H1 (cell line): ENCODE data around the gene ASGR1. TPM values are rescaled to one million over a fixed set of nuclear protein-coding genes. Genes with fewer than 3 reads are reported as not detected.

ENCODE experiments used
- CBX8 ChIP-seq: fragments of 300-800, 300-1000 bp; sonication (generic); IDR thresholded peaks from 2 replicates; pipeline ENCODE4 v1.7.1; 2016; ENCODE audit warnings: low read depth, low read length, borderline replicate concordance
- CHD1 ChIP-seq: IDR thresholded peaks from 2 replicates; pipeline ENCODE4 v1.6.1; 2012; ENCODE audit warnings: low read depth, low read length, improper control_type of control experiment
- POLR2A ChIP-seq, 2 experiments: IDR thresholded peaks; 1 replicate in 1 of 2; 2 replicates in 1 of 2; pipeline ENCODE4 v1.6.1; 2011; ENCODE audit warnings: low read depth in 2 of 2, low read length in 2 of 2, mild to moderate bottlenecking in 2 of 2; ENCODE audit errors: control extremely low read depth in 1 of 2
- POLR2AphosphoS5 ChIP-seq: IDR thresholded peaks from 2 replicates; pipeline ENCODE4 v1.6.1; 2011; ENCODE audit warnings: low read depth, low read length
- SAP30 ChIP-seq: fragments of 300-600 bp; sonication (generic); IDR thresholded peaks from 2 replicates; pipeline ENCODE4 v1.7.1; 2012; ENCODE audit warnings: low read length, moderate library complexity, mild to moderate bottlenecking, inconsistent platforms; ENCODE audit not compliant: insufficient read depth, insufficient replicate concordance
- SIRT6 ChIP-seq: IDR thresholded peaks from one replicate; pipeline ENCODE4 v1.7.1; 2012; ENCODE audit warnings: low read length, inconsistent platforms
- polyA plus RNA-seq, 7 experiments: library from polyadenylated mRNA; depleted of rRNA in 3 of 7; stranded (reverse) in 5 of 7; unstranded in 2 of 7; fragments of >200 nt in 5 of 7; fragments of 200-250 nt in 2 of 7; gene quantifications; 1 replicate in 5 of 7; 2 replicates in 1 of 7; 4 replicates in 1 of 7; pipeline versions ENCODE4 v1.2.1 to v1.2.3, GENCODE V29; 2011 to 2013; ENCODE audit warnings: missing spikeins in 2 of 7, mixed read lengths in 2 of 7
- total RNA-seq: library from RNA; stranded (reverse); fragmentation: NEBNext Ultra II Directional; extraction: Animal tissue kit (Norgen Biotek cat#: 25700); gene quantifications from 2 replicates; pipeline ENCODE4 v1.2.1, GENCODE V29; 2021
- TF ChIP-seq, protein P1 (sequence below): IDR thresholded peaks from 2 replicates; pipeline ENCODE4 v1.6.1; 2012; ENCODE audit warnings: inconsistent platforms

ASGR1 gene
- total and polyA plus RNA-seq, 2 of the 8 experiments (the other 6 are each of a cell fraction or from before 2014, with no cell fraction given): 10.8 to 14.5 TPM

- TF ChIP-seq CBX8 (no peak), CHD1 (no peak), POLR2AphosphoS5 (no peak), SIRT6 (no peak), POLR2A (IDR thresholded peaks at IDR 0.05; ENCODE audit: control extremely low read depth in 1 of 2, low read depth in 2 of 2, low read length in 2 of 2) (no peak; a peak in 1 of 3 replicates), SAP30 (no peak)
- TF ChIP-seq, protein P1, sequence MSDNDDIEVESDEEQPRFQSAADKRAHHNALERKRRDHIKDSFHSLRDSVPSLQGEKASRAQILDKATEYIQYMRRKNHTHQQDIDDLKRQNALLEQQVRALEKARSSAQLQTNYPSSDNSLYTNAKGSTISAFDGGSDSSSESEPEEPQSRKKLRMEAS: no peak
- TF ChIP-seq, all 59 proteins: peak for 0
These were observed 44.2 kb upstream of the ASGR1 start (continued) for GRCh38 chr17:7223375-7223774.
